AG09319 (cell line): ENCODE results near the gene TTI1.

Experiments used
- DNase-seq: peaks from one replicate; pipeline ENCODE4 v3.0.0-alpha.2; 2010; ENCODE audit warnings: low read depth; ENCODE audit errors: extremely low read depth
- CTCF ChIP-seq: IDR thresholded peaks from 2 replicates; pipeline ENCODE4 v1.5.1; 2011; ENCODE audit warnings: low read depth, mild to moderate bottlenecking, inconsistent platforms, low read length, moderate library complexity

Gene TTI1

GRCh38 chr20:37941332-37941731 is 91.9 kb downstream of the TTI1 start:
- no peak; the same call in 1 of the 2 replicates for TF ChIP-seq CTCF
- no peak for DNase-seq

- no peak for DNase-seq
- TF ChIP-seq CTCF, result no peak
Measured at GRCh38 chr20:37940858-37941257, 92.4 kb downstream of the TTI1 start.

- no peak for TF ChIP-seq CTCF
- no peak for DNase-seq
Measured at GRCh38 chr20:37939701-37940560, 93.3 kb downstream of the TTI1 start.

GRCh38 chr20:37938954-37939353 is 94.3 kb downstream of the TTI1 start:
- DNase-seq, result no peak
- TF ChIP-seq CTCF, result no peak

GRCh38 chr20:37938181-37938750 is 95.0 kb downstream of the TTI1 start:
- TF ChIP-seq CTCF, result no peak
- no peak for DNase-seq

- DNase-seq, result no peak
- TF ChIP-seq CTCF, result no peak
Measured at GRCh38 chr20:37937686-37938085, 95.6 kb downstream of the TTI1 start.

GRCh38 chr20:37936451-37936850 is 96.8 kb downstream of the TTI1 start:
- no peak for DNase-seq
- TF ChIP-seq CTCF, result no peak
